Pons (tissue), 1 donor: Measurements from ENCODE around the gene MED13L.
A peak's percentile ranks its signal among the peaks of the same experiment; 100 is the strongest.

ENCODE experiments used
- DNase-seq: peaks from one replicate; pipeline ENCODE4 v3.0.0-alpha.2; 2016; ENCODE audit warnings: low spot score

Gene MED13L

GRCh38 chr12:116127859-116128258, 149.6 kb downstream of the MED13L start:
- DNase-seq: no peak

- no peak for DNase-seq
Observed at GRCh38 chr12:116126610-116127009, 150.9 kb downstream of the MED13L start.

GRCh38 chr12:116125956-116126566, 151.4 kb downstream of the MED13L start:
- no peak for DNase-seq

GRCh38 chr12:116125084-116125483, 152.4 kb downstream of the MED13L start:
- DNase-seq: no peak

GRCh38 chr12:116123451-116124258, 153.8 kb downstream of the MED13L start:
- DNase-seq: peak; percentile 80

- peak; percentile 31 for DNase-seq
Observed at GRCh38 chr12:116122628-116123027, 154.9 kb downstream of the MED13L start.

GRCh38 chr12:116121453-116121871, 156.0 kb downstream of the MED13L start:
- DNase-seq: no peak

- DNase-seq: no peak
Observed at GRCh38 chr12:116116650-116117424, 160.7 kb downstream of the MED13L start.

- no peak for DNase-seq
Observed at GRCh38 chr12:116113398-116114130, 163.9 kb downstream of the MED13L start.

GRCh38 chr12:116106870-116107269, 170.6 kb downstream of the MED13L start:
- no peak for DNase-seq

GRCh38 chr12:116104167-116104767, 173.2 kb downstream of the MED13L start:
- DNase-seq: no peak

- DNase-seq: no peak
Observed at GRCh38 chr12:116101991-116102390, 175.5 kb downstream of the MED13L start.

- DNase-seq: no peak
Observed at GRCh38 chr12:116099652-116100432, 177.7 kb downstream of the MED13L start.

- no peak for DNase-seq
Observed at GRCh38 chr12:116096874-116097273, 180.6 kb downstream of the MED13L start.

GRCh38 chr12:116094475-116094874, 183.0 kb downstream of the MED13L start:
- DNase-seq: no peak

- no peak for DNase-seq
Observed at GRCh38 chr12:116093915-116094314, 183.6 kb downstream of the MED13L start.

GRCh38 chr12:116092776-116093175, 184.7 kb downstream of the MED13L start:
- DNase-seq: no peak

GRCh38 chr12:116092162-116092561, 185.3 kb downstream of the MED13L start:
- DNase-seq: no peak

- DNase-seq: no peak
Observed at GRCh38 chr12:116091579-116091978, 185.9 kb downstream of the MED13L start.

- DNase-seq: no peak
Observed at GRCh38 chr12:116090516-116090915, 187.0 kb downstream of the MED13L start.

- DNase-seq: no peak
Observed at GRCh38 chr12:116089080-116089479, 188.4 kb downstream of the MED13L start.
